Esophagus muscularis mucosa (tissue), 4 donors: Measurements from ENCODE around the gene MT1H. TPM values are rescaled to one million over a fixed set of nuclear protein-coding genes. Genes with fewer than 3 reads are reported as not detected.
A peak's percentile ranks its signal among the peaks of the same experiment; 100 is the strongest.
"Not testable (repeated sequence)": the region's sequence is repeated elsewhere in the genome, so short reads cannot be mapped to it uniquely, and the experiment has no call there.

Experiments used
- DNase-seq: peaks from one replicate; pipeline ENCODE4 v3.0.0-alpha.2; 2017; ENCODE audit errors: extremely low spot score
- H3K27ac ChIP-seq, 4 donors: fragments of 200-600 bp; sonication (generic); replicated peaks in 1 of 4; 1 replicate in 3 of 4; 2 replicates in 1 of 4; pipeline ENCODE4 v1.5.1; 2016 to 2019; ENCODE audit warnings: mild to moderate bottlenecking in 1 of 4
- H3K27me3 ChIP-seq, 4 donors: fragments of 200-600 bp; sonication (generic); one replicate each; pipeline versions ENCODE4 v1.5.1 to v1.6.0; 2016 to 2019
- H3K36me3 ChIP-seq, 4 donors: fragments of 200-600 bp; sonication (generic); one replicate each; pipeline ENCODE4 v1.5.1; 2016 to 2019
- H3K4me1 ChIP-seq, 4 donors: fragments of 200-600 bp; sonication (generic); one replicate each; pipeline ENCODE4 v1.5.1; 2016 to 2019
- H3K4me3 ChIP-seq, 4 donors: fragments of 200-600 bp; sonication (generic); 1 replicate in 2 of 4; 2 replicates in 2 of 4; pipeline ENCODE4 v1.5.1; 2016 to 2019; ENCODE audit warnings: mild to moderate bottlenecking in 4 of 4, moderate library complexity in 1 of 4
- H3K9me3 ChIP-seq, 4 donors: fragments of 200-600 bp; sonication (generic); 1 replicate in 3 of 4; 2 replicates in 1 of 4; pipeline ENCODE4 v1.5.1; 2016 to 2019
- CTCF ChIP-seq, 3 experiments: fragments of 200-600 bp in 2 of 3; fragments of 450-650 bp in 1 of 3; sonication (generic) in 2 of 3; IDR thresholded peaks; one replicate each; pipeline ENCODE4 v1.5.1; 2017 to 2019; ENCODE audit warnings: antibody characterized with exemption in 3 of 3, mild to moderate bottlenecking in 2 of 3, moderate library complexity in 1 of 3
- EP300 ChIP-seq: sonication (generic); formaldehyde crosslinking; IDR thresholded peaks from one replicate; pipeline ENCODE4 v1.6.1; 2017; ENCODE audit warnings: antibody characterized with exemption
- POLR2A ChIP-seq: fragments of 450-650 bp; IDR thresholded peaks from one replicate; pipeline ENCODE4 v1.6.1; 2017; ENCODE audit warnings: antibody characterized with exemption, moderate library complexity, mild to moderate bottlenecking, low read depth
- POLR2AphosphoS5 ChIP-seq, 2 donors: sonication (generic); formaldehyde crosslinking; IDR thresholded peaks; one replicate each; pipeline ENCODE4 v1.6.1; 2017; ENCODE audit warnings: antibody characterized with exemption in 2 of 2
- WGBS: methylation state at CpG from one replicate; pipeline ENCODE4 v1.1.5; 2018; 5-methylcytosine and 5-hydroxymethylcytosine counted together
- intact Hi-C: fragments of 100-400 bp; cut with DNase I; formaldehyde crosslinking; loops from one replicate; pipeline ENCODE4 v1.15.1; 2023
- total RNA-seq, 4 donors: library from RNA; depleted of rRNA; stranded (reverse); fragments of >200 nt; gene quantifications; one replicate each; pipeline versions ENCODE4 v1.1.0 to v1.2.1, GENCODE V29; 2016

Gene MT1H
- total RNA-seq, 4 donors from 2014 or later: not detected

- H3K9me3 ChIP-seq: no peaks in the 10 kb centered on the region
- H3K4me3 ChIP-seq: no peak overlapping the region
- H3K4me1 ChIP-seq: peaks cover 14 to 32% (median 24%) of the 10 kb centered on the region in 4 donors
- peaks cover 3 to 95% (median 35%) of the 10 kb centered on the region in 4 donors for H3K27me3 ChIP-seq
- no peak for DNase-seq
- no peak for TF ChIP-seq POLR2A
- TF ChIP-seq POLR2AphosphoS5 (IDR thresholded peaks at IDR 0.05): no peak
- TF ChIP-seq EP300: no peak
- TF ChIP-seq CTCF (IDR thresholded peaks at IDR 0.05): no peak
- intact Hi-C loops: loop anchor here (2.0 kb wide), 1 partner anchor 30 kb away; no protein-coding TSS in a partner anchor
- no peaks in the 10 kb centered on the region for H3K36me3 ChIP-seq
- no peak overlapping the region for H3K27ac ChIP-seq
- 85% methylated on average over 11 of the region's 11 CpGs for WGBS
These were observed 3.3 kb downstream of the MT1H start for GRCh38 chr16:56672761-56673536.

GRCh38 chr16:56673921-56674320, 4.3 kb downstream of the MT1H start:
- no peak overlapping the region for H3K27ac ChIP-seq
- H3K4me1 ChIP-seq: peaks cover 11 to 25% (median 20%) of the 10 kb centered on the region in 4 donors
- intact Hi-C loops: loop anchor here (2.0 kb wide), 1 partner anchor 29 kb away; no protein-coding TSS in a partner anchor
- no peak for DNase-seq
- no peak overlapping the region for H3K4me3 ChIP-seq
- peak; percentile 58 to 67 (median 67) for TF ChIP-seq CTCF (IDR thresholded peaks at IDR 0.05)
- no peak for TF ChIP-seq POLR2A
- peaks cover 0 to 85% (median 25%) of the 10 kb centered on the region in 4 donors for H3K27me3 ChIP-seq
- H3K9me3 ChIP-seq: no peaks in the 10 kb centered on the region
- H3K36me3 ChIP-seq: no peaks in the 10 kb centered on the region
- WGBS: 55% methylated on average over 9 of the region's 12 CpGs

GRCh38 chr16:56674570-56674969, 5.0 kb downstream of the MT1H start:
- DNase-seq, H3K27ac ChIP-seq, H3K36me3 ChIP-seq, intact Hi-C loops, H3K4me3 ChIP-seq, H3K9me3 ChIP-seq: not testable (repeated sequence)
- Histone ChIP-seq H3K4me1 (peaks cover 8 to 19% (median 15%) of the 10 kb centered on the region in 4 donors), H3K27me3 (peaks cover 0 to 78% (median 19%) of the 10 kb centered on the region in 4 donors)
- WGBS: 90% methylated on average over 6 of the region's 6 CpGs

- Histone ChIP-seq H3K4me3 (peak overlapping the region; percentile 3 to 30 (median 19)), H3K9me3 (no peaks in the 10 kb centered on the region), H3K4me1 (peaks cover 9 to 14% (median 11%) of the 10 kb centered on the region in 4 donors), H3K36me3 (no peaks in the 10 kb centered on the region), H3K27me3 (peaks cover 0 to 67% (median 10%) of the 10 kb centered on the region in 4 donors), H3K27ac (no peak overlapping the region)
- intact Hi-C loops: no loop called here
- TF ChIP-seq POLR2A (no peak), POLR2AphosphoS5 (IDR thresholded peaks at IDR 0.05) (no peak), EP300 (no peak), CTCF (IDR thresholded peaks at IDR 0.05) (no peak)
- 12% methylated on average over 7 of the region's 32 CpGs for WGBS
- no peak for DNase-seq
These were observed 6.1 kb downstream of the MT1H start for GRCh38 chr16:56675685-56676210.

- TF ChIP-seq EP300 (no peak), CTCF (IDR thresholded peaks at IDR 0.05) (no peak), POLR2AphosphoS5 (IDR thresholded peaks at IDR 0.05) (no peak), POLR2A (no peak)
- intact Hi-C loops: no loop called here
- no peak overlapping the region for H3K4me3 ChIP-seq
- H3K27me3 ChIP-seq: peaks cover 0 to 49% (median 10%) of the 10 kb centered on the region in 4 donors
- H3K36me3 ChIP-seq: no peaks in the 10 kb centered on the region
- no peak overlapping the region for H3K27ac ChIP-seq
- WGBS: 80% methylated on average over 3 of the region's 3 CpGs
- H3K4me1 ChIP-seq: peaks cover 19 to 25% (median 24%) of the 10 kb centered on the region in 4 donors
- no peak for DNase-seq
- H3K9me3 ChIP-seq: no peaks in the 10 kb centered on the region
These were observed 7.9 kb downstream of the MT1H start for GRCh38 chr16:56677474-56677873.
